SK-N-SH (cell line): Measurements from ENCODE around the gene RAD51. TPM values are rescaled to one million over a fixed set of nuclear protein-coding genes. Genes with fewer than 3 reads are reported as not detected.

Experiments used
- CTCF ChIA-PET: fragments of 300-600, 350-600 bp; formaldehyde crosslinking; extraction: SDS; loops from one replicate; lab custom pipeline; 2021; lab: Yijun Ruan, JAX
- POLR2A ChIA-PET: fragments of 350-600 bp; sonication (Branson Sonifier 250); formaldehyde crosslinking; extraction: SDS; loops from one replicate; lab custom pipeline; 2020; ENCODE audit warnings: antibody characterized with exemption, inconsistent platforms; lab: Yijun Ruan, JAX
- DNase-seq: peaks from one replicate; pipeline ENCODE4 v3.0.0; 2012
- H2AFZ ChIP-seq: fragments of 200-600 bp; sonication (generic); 2 replicates; pipeline ENCODE4 v1.8.1; 2016; ENCODE audit warnings: antibody characterized with exemption, mild to moderate bottlenecking, low read depth
- H3F3A ChIP-seq: fragments of 200-600 bp; sonication (generic); replicated peaks from 2 replicates; pipeline ENCODE3; 2016; ENCODE audit warnings: antibody characterized with exemption, mild to moderate bottlenecking; ENCODE audit not compliant: insufficient read depth
- H3K27ac ChIP-seq, 2 experiments: fragments of 200-500 bp in 1 of 2; fragments of 200-600 bp in 1 of 2; sonication (Bioruptor generic) in 1 of 2; sonication (generic), shearing (Covaris generic) in 1 of 2; 2 replicates each; pipeline versions ENCODE4 v1.5.1 to v1.6.1; 2014 to 2016; ENCODE audit warnings: low read depth in 2 of 2, inconsistent platforms in 1 of 2, low read length in 1 of 2, mild to moderate bottlenecking in 1 of 2, mixed read lengths in 1 of 2
- H3K27me3 ChIP-seq: fragments of 200-600 bp; sonication (generic), shearing (Covaris generic); 2 replicates; pipeline ENCODE4 v1.6.1; 2016; ENCODE audit warnings: mixed run types; ENCODE audit not compliant: insufficient read depth
- H3K36me3 ChIP-seq, 2 experiments: fragments of 200-500 bp in 1 of 2; fragments of 200-600 bp in 1 of 2; sonication (Bioruptor generic) in 1 of 2; sonication (generic) in 1 of 2; replicated peaks in 1 of 2; 2 replicates each; pipeline versions ENCODE3 to v1.5.1; 2014 to 2016; ENCODE audit warnings: low read length in 1 of 2, mild to moderate bottlenecking in 1 of 2; ENCODE audit not compliant: insufficient read depth in 2 of 2, control insufficient read depth in 1 of 2
- H3K4me1 ChIP-seq, 2 experiments: fragments of 200-500 bp in 1 of 2; fragments of 200-600 bp in 1 of 2; sonication (Bioruptor generic) in 1 of 2; sonication (generic), shearing (Covaris generic) in 1 of 2; 2 replicates each; pipeline versions ENCODE4 v1.5.1 to v1.6.1; 2014 to 2016; ENCODE audit warnings: low read depth in 1 of 2, low read length in 1 of 2, mixed run types in 1 of 2; ENCODE audit not compliant: insufficient read depth in 2 of 2, control insufficient read depth in 1 of 2
- H3K4me2 ChIP-seq: fragments of 200-600 bp; sonication (generic), shearing (Covaris generic); 2 replicates; pipeline ENCODE4 v1.6.1; 2017; ENCODE audit warnings: mixed run types
- H3K4me3 ChIP-seq, 2 experiments: fragments of 200-500 bp in 1 of 2; fragments of 200-600 bp in 1 of 2; sonication (Bioruptor generic) in 1 of 2; sonication (generic), shearing (Covaris generic) in 1 of 2; 2 replicates each; pipeline versions ENCODE4 v1.5.1 to v1.8.1; 2014 to 2016; ENCODE audit warnings: low read depth in 2 of 2, inconsistent platforms in 1 of 2, low read length in 1 of 2, mild to moderate bottlenecking in 1 of 2, mixed read lengths in 1 of 2, moderate library complexity in 1 of 2
- H3K79me2 ChIP-seq: fragments of 200-600 bp; sonication (generic); 2 replicates; pipeline ENCODE4 v1.8.1; 2017; ENCODE audit warnings: mild to moderate bottlenecking; ENCODE audit not compliant: insufficient read depth
- H3K9ac ChIP-seq: fragments of 200-600 bp; sonication (generic); 2 replicates; pipeline ENCODE4 v1.6.1; 2017; ENCODE audit warnings: mixed run types
- H3K9me2 ChIP-seq: fragments of 200-600 bp; sonication (generic); 2 replicates; pipeline ENCODE4 v1.6.1; 2017; ENCODE audit warnings: mixed run types
- H3K9me3 ChIP-seq: fragments of 200-600 bp; sonication (generic); 2 replicates; pipeline ENCODE4 v1.6.1; 2017; ENCODE audit warnings: mixed run types, mild to moderate bottlenecking, moderate library complexity
- H4K20me1 ChIP-seq: fragments of 200-600 bp; sonication (generic); 2 replicates; pipeline ENCODE4 v1.6.1; 2017; ENCODE audit warnings: mild to moderate bottlenecking, mixed run types; ENCODE audit not compliant: insufficient read depth
- EP300 ChIP-seq, 2 experiments: IDR thresholded peaks; 2 replicates each; pipeline versions ENCODE4 v1.4.0 to v1.6.1; 2012; ENCODE audit warnings: borderline replicate concordance in 1 of 2, low read depth in 1 of 2, low read length in 1 of 2
- EZH2phosphoT487 ChIP-seq: fragments of 200-600 bp; sonication (generic); IDR thresholded peaks from 2 replicates; pipeline ENCODE4 v1.6.1; 2017; ENCODE audit warnings: low read depth, mixed run types, mild to moderate bottlenecking, antibody characterized with exemption, moderate library complexity, borderline replicate concordance
- GABPA ChIP-seq: IDR thresholded peaks from 2 replicates; pipeline ENCODE4 v1.4.0; 2012; ENCODE audit warnings: low read depth, mild to moderate bottlenecking
- GATA2 ChIP-seq: sonication (generic); formaldehyde crosslinking; IDR thresholded peaks from 2 replicates; pipeline ENCODE4 v1.5.0; 2020; ENCODE audit warnings: mild to moderate bottlenecking, missing genetic modification reagents
- IRF3 ChIP-seq: fragments of 150-350 bp; IDR thresholded peaks from 2 replicates; pipeline ENCODE4 v1.6.1; 2016; ENCODE audit warnings: mild to moderate bottlenecking, low read depth, low read length
- MEF2A ChIP-seq: IDR thresholded peaks from 2 replicates; pipeline ENCODE4 v1.4.0; 2012; ENCODE audit warnings: low read depth, borderline replicate concordance
- MXI1 ChIP-seq: IDR thresholded peaks from 2 replicates; pipeline ENCODE4 v1.6.1; 2012; ENCODE audit warnings: mild to moderate bottlenecking, low read depth, low read length, improper control_type of control experiment
- NFIC ChIP-seq: IDR thresholded peaks from 2 replicates; pipeline ENCODE4 v1.4.0; 2012; ENCODE audit warnings: borderline replicate concordance
- PBX3 ChIP-seq: IDR thresholded peaks from 2 replicates; pipeline ENCODE4; 2012
- RAD21 ChIP-seq: IDR thresholded peaks from 2 replicates; pipeline ENCODE4 v1.6.1; 2012; ENCODE audit warnings: mild to moderate bottlenecking, low read length
- RCOR1 ChIP-seq: fragments of 150-350 bp; IDR thresholded peaks from 2 replicates; pipeline ENCODE4 v1.6.1; 2017; ENCODE audit warnings: antibody characterized with exemption, low read length
- REST ChIP-seq: IDR thresholded peaks from 2 replicates; pipeline ENCODE4 v1.6.1; 2012; ENCODE audit warnings: mild to moderate bottlenecking, low read depth, low read length, moderate library complexity
- RFX5 ChIP-seq: IDR thresholded peaks from 2 replicates; pipeline ENCODE4 v1.6.1; 2012; ENCODE audit warnings: mild to moderate bottlenecking, improper control_type of control experiment, low read length
- RXRA ChIP-seq: IDR thresholded peaks from 2 replicates; pipeline ENCODE4 v1.4.0; 2012; ENCODE audit warnings: low read depth, mild to moderate bottlenecking, borderline replicate concordance
- SIN3A ChIP-seq: IDR thresholded peaks from 2 replicates; pipeline ENCODE4 v1.6.1; 2012; ENCODE audit warnings: low read depth, mild to moderate bottlenecking, low read length, moderate library complexity, borderline replicate concordance
- SMC3 ChIP-seq: IDR thresholded peaks from 2 replicates; pipeline ENCODE4 v1.6.1; 2012; ENCODE audit warnings: low read depth, low read length, improper control_type of control experiment
- TCF12 ChIP-seq: IDR thresholded peaks from 2 replicates; pipeline ENCODE4 v1.4.0; 2012
- TEAD4 ChIP-seq: IDR thresholded peaks from 2 replicates; pipeline ENCODE4 v1.4.0; 2012; ENCODE audit warnings: mild to moderate bottlenecking, borderline replicate concordance; ENCODE audit not compliant: insufficient read depth
- USF2 ChIP-seq: fragments of 150-350 bp; IDR thresholded peaks from 2 replicates; pipeline ENCODE4 v1.6.1; 2017; ENCODE audit warnings: antibody characterized with exemption, low read length, low read depth, borderline replicate concordance
- ZBTB33 ChIP-seq: IDR thresholded peaks from 2 replicates; pipeline ENCODE4 v1.4.0; 2012; ENCODE audit warnings: low read depth, borderline replicate concordance
- WGBS: methylation state at CpG from one replicate; pipeline ENCODE4 v1.1.6; 2017; ENCODE audit warnings: low lambda C conversion rate; 5-methylcytosine and 5-hydroxymethylcytosine counted together
- polyA plus RNA-seq, 3 experiments: library from polyadenylated mRNA; depleted of rRNA; stranded (reverse); fragments of >200 nt; gene quantifications; 2 replicates each; pipeline ENCODE4 v1.2.3, GENCODE V29; 2012

RAD51 gene
- polyA plus RNA-seq, 1 of the 3 experiments (the other 2 are of a cell fraction), result 7.6 TPM

- no peak for TF ChIP-seq RCOR1
- TF ChIP-seq EP300 (IDR thresholded peaks at IDR 0.05; ENCODE audit: borderline replicate concordance in 1 of 2, low read depth in 1 of 2, low read length in 1 of 2), result no peak
- TF ChIP-seq, all 33 proteins: peak for 0
Measured at GRCh38 chr15:40763801-40764628, 69.0 kb downstream of the RAD51 start, which contains the start of gene GCHFR (continued).

GRCh38 chr15:40764629-40765103 lies 69.7 kb downstream of the RAD51 start:
- Histone ChIP-seq H3K36me3 (peaks cover 0 to 4% of the 10 kb centered on the region in 2 experiments), H3K4me3 (no peak overlapping the region), H3K27ac (peak overlapping the region in 1 of 2 experiments; percentile 34; a peak in 1 of 4 replicates), H2AFZ (no peak overlapping the region), H3F3A (peaks cover 12% of the 10 kb centered on the region), H3K4me2 (no peak overlapping the region), H3K79me2 (no peaks in the 10 kb centered on the region), H3K9ac (no peak overlapping the region), H3K4me1 (peaks cover 38 to 59% of the 10 kb centered on the region in 2 experiments; a peak in 3 of 4 replicates), H4K20me1 (no peaks in the 10 kb centered on the region), H3K9me3 (no peaks in the 10 kb centered on the region), H3K27me3 (no peaks in the 10 kb centered on the region), H3K9me2 (no peaks in the 10 kb centered on the region)
- DNase-seq, result no peak
- ChIA-PET CTCF (interaction anchor here (1.4 to 31.8 kb wide), 3 partner anchors 18 to 109 kb away, joined by 5 to 555 read pairs (median 118); partner anchors contain the start of genes RHOV and RMDN3), POLR2A (no interaction called here)
- 95% methylated on average over 8 of the region's 8 CpGs for WGBS
- no peak for TF ChIP-seq GATA2 (CRISPR knock-in tag)
- TF ChIP-seq NFIC, result no peak
- no peak for TF ChIP-seq SMC3
- TF ChIP-seq MXI1, result no peak
- TF ChIP-seq REST, result no peak
- TF ChIP-seq SIN3A, result no peak
- TF ChIP-seq IRF3, result no peak
- TF ChIP-seq RAD21, result no peak
- TF ChIP-seq MEF2A, result no peak
- TF ChIP-seq USF2, result no peak
- no peak for TF ChIP-seq EZH2phosphoT487
- TF ChIP-seq PBX3, result no peak
- no peak for TF ChIP-seq TEAD4
- TF ChIP-seq RFX5, result no peak
- no peak for TF ChIP-seq GABPA
- TF ChIP-seq ZBTB33, result no peak
- no peak for TF ChIP-seq RXRA
- TF ChIP-seq TCF12, result no peak
